HG03469 (cell line): ENCODE results near the gene ANKRD34A.
"Not testable (repeated sequence)": the region's sequence is repeated elsewhere in the genome, so short reads cannot be mapped to it uniquely, and the experiment has no call there.

Experiments
- ATAC-seq: cut with Tn5 transposase; IDR thresholded peaks from one replicate; pipeline ENCODE4 v1.9.1; 2021; ENCODE audit warnings: mild to moderate bottlenecking, moderate library complexity, moderate number of reproducible peaks; ENCODE audit not compliant: unreplicated experiment

Gene ANKRD34A

DNA sequence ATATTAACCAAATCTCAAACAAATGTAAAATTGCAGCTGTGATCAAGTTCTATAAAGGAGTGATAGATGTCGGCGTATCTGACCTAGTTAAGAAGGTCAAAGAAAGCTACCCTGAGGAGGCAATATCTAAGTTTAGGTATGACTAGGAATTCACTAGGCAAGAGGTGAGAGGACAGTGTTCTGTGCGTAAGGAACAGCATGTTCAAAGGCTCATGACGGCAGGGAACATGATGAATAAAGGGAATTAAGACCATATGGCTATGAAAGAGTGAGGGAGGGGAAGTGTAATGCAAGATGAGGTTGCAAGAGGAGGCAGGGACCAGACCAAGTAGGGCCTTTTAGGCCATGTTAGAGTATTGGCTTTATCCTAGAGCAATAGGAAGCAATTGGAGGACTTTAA lies 15.2 kb downstream of the ANKRD34A start:
- no peak for ATAC-seq

DNA sequence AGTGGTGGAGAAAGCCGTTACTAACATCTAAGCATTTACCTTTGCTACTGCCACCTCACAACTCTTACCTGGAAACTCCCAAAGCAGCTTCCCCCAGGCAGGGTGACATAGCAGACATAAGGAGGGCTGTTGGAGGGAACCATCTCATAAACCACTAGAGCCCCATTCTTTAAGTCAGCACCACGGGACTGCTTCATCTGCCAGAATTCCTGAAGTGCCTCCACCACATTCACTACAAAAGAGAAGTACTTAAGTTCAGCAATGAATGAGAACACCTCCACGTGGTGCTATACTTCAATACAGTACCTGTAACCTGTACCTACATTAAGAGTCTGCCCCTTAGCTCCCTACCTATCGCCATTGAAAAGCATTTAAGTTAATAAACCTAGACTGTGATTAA lies 16.8 kb downstream of the ANKRD34A start:
- no peak for ATAC-seq

DNA sequence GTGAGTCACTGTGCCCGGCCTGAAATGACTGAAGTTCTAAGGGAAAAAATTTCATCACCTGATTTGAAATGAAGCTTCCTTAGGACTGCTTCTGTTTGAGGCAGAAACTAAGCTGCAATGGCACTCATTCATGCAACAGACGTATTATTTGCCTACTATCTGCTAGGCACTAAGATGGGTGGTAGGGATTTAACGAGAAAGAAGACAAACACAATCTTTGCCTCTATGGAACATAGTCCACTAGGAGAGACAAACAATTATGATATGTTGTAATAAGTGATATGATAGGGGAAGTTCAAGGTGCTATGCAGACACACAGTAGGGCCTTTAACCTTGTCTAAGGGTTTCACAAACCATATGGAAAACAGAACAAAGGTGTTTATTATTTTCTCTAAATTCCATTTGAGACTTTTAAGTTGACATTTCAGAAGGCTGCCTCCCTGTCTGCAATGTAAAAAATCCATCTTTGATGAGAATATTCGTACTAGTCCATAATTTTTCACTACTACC lies 17.8 kb downstream of the ANKRD34A start:
- ATAC-seq = no peak

DNA sequence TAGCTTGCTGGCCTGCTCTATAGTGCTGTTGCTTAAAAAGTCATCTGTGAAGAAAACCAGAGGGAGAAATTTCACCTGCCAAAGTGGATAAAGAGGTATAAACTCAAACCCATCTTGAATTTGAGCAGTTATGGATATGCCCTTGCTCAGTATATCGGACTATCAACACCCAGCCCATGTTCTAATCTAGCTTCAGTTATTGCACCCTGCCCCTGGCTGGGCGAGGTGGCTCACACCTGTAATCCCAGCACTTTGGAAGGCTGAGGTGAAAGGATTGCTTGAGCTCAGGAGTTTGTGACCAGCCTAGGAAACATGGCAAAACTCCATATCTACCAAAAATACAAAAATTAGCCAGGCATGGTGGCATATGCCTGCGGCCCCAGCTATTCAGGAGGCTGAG lies 19.8 kb downstream of the ANKRD34A start:
- ATAC-seq = no peak

DNA sequence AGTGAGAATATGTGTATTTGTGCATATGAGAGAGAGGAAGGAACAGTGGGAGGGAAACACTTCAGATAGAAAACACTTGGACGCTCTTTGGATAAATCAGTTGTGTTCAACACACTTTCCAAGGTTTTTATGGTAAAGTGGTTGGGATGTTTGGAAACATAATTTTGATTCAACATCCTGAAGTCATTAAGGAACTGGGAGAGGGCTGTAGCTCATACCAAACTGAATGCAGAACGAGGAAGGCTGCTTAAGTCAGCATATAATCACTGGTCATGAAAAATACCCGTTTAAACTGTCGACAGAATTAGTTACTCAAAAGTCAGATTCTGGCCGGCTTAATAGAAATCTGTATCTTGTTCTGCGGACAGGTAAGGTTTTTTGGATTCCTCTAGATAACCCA lies 21.5 kb downstream of the ANKRD34A start:
- no peak for ATAC-seq

DNA sequence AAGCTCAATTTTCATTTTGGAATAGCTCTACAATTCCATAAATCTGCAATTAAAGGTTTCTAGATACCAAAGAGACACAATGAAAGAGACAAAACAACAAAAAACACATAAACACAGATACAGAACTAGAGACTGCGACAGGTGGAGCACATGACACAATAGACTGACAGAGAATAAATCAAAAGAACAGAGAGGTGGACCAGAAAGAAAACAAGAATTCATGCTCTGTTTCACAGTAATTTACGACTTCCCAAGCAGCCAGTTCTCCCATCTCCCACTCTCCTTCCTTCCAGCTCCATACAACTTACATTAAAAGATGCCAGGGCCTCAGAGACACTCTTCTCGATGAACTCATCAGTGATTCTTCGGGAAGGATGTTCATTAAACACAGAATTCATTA lies 22.0 kb downstream of the ANKRD34A start:
- no peak for ATAC-seq

DNA sequence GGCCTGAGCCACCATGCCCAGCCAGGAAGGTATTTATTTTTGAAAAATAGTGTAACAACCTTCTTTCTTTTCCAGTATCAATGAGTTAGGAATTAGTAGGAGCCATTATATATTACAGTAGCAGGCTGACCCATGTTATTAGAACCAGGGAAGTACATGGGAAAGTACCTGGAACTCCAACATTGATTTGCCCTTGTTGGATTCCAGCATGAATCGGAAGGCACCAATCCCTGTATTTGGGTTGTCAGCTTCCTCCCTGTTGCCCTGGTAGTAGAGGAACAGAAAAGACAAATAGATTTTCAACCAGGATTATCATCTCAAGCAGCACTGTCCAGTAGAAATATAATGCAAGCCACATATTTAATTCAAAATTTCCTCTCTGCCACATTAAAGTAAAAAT lies 26.9 kb downstream of the ANKRD34A start:
- ATAC-seq = no peak

DNA sequence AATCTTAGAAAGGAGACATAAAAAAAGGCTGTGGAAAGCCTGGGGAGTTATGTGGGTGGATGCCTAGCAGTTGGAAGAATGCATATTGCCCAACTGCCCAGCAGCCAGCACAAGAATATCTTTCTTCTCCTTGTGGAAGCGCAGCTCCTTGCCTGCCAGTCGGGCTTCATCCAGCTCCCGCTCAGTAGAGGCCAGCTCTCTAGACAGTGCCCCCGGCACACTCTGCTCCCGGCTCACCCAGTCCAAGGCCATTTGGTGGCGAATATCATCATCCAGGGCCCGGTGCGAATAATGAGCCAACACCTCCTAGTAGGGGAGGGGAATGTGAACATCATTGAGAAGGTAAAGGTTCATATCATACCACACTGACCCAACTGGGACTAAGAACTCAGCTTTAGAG lies 28.1 kb downstream of the ANKRD34A start:
- ATAC-seq = no peak

DNA sequence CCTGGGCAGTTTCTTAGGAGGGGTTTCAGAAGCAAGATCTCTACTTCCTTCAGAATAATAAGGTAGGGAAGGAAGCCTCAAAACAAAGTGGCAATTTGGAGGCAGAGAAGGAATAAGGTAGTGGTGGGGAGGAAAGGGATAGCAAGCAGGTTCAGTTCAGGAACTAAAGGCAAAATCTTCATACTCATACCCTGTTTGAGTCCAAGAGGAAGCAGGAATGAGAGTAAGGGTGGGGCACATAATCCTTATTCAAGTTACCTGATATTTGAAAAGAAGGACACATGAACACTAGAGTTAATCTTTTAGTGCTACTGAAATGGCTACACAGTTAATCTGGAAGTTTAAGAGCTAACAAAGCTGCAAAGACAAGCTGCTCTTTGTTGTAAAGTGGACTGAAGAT lies 28.7 kb downstream of the ANKRD34A start:
- ATAC-seq = no peak

DNA sequence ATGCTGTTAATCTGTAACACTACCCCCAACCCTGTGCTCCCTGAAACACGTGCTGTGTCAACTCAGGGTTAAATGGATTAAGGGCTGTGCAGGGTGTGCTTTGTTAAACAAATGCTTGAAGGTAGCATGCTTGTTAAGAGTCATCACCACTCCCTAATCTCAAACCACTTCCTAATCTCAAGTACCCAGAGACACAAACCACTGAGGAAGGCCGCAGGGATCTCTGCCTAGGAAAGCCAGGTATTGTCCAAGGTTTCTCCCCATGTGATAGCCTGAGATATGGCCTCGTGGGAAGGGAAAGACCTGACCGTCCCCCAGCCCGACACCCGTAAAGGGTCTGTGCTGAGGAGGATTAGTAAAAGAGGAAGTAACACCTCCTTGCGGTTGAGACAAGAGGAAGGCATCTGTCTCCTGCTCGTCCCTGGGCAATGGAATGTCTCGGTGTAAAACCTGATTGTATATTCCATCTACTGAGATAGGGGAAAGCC lies 31.8 kb downstream of the ANKRD34A start:
- ATAC-seq = not testable (repeated sequence)

DNA sequence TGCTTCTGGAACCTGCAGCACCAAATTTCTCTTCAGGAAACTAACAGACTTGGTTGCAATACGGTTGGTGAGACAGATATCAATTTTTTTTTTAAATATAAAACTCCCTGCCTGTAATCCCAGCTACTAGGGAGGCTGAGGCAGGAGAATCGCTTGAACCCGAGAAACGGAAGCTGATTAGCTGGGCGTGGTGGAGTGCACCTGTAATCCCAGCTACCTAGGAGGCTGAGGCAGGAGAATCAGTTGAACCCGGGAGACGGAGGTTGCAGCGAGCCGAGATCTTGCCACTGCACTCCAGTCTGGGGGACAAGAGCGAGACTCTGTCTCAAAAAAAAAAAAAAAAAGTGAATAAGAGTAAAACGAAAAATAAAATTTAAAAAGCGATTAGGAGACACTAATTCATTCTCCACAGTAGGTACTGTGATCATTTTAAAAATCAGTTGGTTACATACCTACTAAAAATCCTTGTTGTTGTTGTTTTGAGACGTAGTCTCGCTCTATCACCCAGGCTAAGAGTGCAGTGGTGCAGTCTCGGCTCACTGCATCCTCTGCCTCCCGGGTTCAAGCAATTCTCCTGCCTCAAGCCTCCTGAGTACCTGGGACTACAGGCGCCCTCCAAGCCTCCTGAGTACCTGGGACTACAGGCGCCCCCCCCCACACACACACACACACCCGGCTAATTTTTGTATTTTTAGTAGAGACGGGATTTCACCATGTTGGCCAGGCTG lies 36.3 kb downstream of the ANKRD34A start:
- no peak for ATAC-seq

DNA sequence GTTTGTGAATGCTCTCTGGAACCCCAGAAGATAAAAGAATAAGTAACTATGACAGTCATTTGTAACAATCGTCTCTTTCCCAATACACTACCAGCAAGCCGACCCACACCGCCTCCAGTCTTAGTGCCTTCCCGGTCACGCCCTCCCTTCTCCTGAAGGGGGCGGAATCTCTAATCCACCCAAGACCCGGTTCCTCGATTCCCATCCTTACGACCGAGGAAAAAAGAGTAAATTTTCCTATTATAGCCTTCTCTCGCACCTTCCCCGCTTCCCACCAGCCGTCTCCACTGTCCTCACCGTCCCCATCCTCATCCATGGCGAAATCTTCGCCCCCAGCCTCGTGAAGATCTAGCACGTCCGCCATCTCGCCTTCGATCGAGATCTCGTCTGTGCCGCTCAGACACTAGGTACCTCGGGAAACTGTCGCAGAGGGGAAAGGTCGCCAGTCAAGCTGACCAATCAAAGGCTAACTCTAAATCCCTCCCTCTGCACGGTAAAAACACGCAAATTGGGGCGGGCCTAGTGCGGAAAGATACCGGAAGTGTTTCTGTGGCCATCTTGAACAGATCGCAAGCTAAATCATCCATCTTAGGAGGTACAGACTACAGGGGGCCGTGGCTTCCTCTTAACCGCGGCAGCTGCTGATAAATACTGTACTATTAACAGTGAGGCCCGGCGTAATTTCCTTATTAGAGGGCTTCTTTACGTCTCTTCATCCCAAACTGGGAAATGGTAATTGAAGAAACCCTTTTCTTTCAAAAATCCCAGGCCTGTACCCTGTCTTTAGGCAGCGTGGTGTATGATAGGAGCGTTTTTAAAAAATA lies 37.1 kb downstream of the ANKRD34A start, which contains the start of gene RBM8A:
Gene RBM8A, minus strand, starts transcription at position 422 of the 824 bp plus-strand sequence. Its CDS starts 58 bp downstream, at position 364.
- peak; percentile 85 for ATAC-seq

DNA sequence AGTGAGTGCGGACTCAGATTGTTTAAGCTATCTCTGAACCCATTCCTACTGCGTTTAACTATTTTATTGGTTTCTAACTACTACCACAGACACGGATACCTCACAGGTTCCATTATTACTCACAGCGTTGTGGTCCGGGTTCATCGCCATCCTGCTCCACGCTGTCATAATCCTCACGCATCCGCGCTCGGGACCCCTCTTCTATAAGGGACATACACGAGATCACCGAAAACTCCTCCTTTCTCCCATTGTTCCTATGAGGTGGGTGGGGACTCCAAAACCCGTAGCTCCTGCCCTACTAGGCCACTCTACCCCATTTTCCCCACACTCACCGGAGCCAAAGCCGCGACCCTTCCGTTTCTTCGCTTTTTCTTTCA lies 37.7 kb downstream of the ANKRD34A start:
- no peak for ATAC-seq

DNA sequence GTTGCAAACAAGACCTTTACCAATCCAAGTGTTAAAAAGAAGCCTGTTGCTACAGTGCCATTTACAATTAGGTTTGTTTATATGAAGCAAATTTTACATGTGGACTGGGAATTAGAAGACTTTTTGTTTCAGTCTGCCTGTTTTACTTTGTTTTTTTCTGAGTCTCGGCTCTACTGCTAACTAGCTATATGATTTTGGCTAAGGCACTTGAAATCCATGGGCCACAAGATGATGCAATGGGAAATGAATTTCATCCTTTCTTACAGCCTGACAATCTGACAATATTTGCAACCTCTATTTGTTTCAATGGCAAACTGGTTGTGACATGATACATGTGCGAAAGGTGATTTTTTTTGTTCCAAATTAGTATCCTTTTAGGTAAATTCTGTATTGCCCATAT lies 42.1 kb downstream of the ANKRD34A start:
- ATAC-seq = no peak

DNA sequence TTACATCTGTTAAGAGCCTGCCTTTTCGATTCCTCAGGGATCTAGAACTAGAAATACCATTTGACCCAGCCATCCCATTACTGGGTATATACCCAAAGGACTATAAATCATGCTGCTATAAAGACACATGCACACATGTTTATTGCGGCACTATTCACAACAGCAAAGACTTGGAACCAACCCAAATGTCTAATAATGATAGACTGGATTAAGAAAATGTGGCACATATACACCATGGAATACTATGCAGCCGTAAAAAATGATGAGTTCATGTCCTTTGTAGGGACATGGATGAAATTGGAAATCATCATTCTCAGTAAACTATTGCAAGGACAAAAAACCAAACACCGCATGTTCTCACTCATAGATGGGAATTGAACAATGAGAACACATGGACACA lies 44.1 kb downstream of the ANKRD34A start:
- ATAC-seq = not testable (repeated sequence)

DNA sequence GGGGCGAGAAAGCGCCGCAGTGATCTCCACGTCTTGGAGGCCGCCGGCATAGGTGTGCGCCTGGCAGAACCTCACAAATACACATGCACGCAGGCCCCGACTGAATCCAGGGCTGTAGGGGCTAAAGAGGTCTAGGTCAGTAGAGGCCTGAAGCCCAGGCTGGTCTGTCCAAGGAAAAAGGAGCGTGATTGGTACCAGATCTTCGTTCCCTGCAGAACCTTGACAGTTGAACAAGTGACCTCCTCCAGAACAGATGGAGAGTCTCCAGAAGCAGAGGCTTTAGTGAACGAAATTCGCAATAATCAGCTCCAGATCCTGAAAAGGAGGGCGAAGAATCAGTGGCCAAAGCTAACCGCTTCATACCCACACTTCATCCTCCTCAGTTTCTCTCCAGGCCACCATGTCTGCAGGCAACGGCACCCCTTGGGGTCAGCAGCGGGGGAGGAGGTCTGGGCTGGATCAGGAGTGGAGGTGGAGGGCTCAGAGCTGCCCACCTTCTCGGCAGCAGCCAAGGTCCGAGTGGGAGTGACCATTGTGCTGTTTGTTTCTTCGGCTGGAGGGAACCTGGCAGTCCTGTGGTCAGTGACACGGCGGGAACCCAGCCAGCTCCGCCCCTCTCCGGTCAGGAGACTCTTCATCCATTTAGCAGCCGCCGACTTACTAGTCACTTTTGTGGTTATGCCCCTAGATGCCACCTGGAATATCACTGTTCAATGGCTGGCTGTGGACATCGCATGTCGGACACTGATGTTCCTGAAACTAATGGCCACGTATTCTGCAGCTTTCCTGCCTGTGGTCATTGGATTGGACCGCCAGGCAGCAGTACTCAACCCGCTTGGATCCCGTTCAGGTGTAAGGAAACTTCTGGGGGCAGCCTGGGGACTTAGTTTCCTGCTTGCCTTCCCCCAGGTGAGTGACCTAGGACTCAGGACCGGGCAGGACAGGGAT lies 45.1 kb downstream of the ANKRD34A start:
- no peak for ATAC-seq

DNA sequence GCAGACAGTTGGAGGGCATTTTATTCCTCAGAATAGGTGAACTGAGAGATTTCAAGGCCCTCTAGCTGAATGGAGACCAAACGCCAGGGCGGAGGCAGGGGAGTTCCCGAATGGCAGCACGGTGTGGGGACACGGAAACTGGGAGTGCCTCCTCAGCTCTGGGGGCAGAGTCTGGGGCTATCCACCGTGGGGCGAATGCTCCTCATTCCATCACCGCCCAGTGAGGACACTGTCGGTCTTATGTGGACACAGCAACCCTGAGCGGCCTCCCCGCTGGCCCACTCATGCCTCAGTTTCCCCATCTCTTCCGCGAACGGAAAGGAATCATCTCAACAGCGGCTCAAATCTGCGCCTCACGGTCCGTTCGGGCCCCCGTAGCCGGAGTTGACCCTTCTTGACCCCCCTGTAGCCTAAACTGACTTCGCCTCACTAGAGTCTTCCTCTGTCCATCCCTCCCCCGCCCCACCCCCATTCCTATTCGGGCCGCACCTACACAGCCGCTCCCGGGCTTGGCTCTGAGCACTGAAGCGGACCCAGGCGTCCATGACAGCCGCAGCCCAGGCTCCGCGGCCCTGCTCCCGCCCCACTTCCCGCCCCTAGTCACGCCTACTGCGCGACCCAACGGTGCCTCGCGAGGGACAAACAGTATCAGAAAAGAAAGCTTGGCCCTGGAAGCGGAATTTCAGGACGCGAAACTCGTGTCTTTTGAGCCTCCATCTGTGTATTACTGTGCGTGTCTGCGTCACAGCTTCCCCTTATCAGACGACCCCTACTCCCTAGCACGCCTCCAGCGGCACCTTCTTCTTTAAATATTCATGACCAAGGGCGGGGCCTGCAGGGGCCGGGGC lies 46.0 kb downstream of the ANKRD34A start, which contains the start of gene PEX11B:
Gene PEX11B, minus strand, starts transcription at position 574 of the 848 bp plus-strand sequence. Its CDS starts 29 bp downstream, at position 545.
- peak; percentile 66 for ATAC-seq

DNA sequence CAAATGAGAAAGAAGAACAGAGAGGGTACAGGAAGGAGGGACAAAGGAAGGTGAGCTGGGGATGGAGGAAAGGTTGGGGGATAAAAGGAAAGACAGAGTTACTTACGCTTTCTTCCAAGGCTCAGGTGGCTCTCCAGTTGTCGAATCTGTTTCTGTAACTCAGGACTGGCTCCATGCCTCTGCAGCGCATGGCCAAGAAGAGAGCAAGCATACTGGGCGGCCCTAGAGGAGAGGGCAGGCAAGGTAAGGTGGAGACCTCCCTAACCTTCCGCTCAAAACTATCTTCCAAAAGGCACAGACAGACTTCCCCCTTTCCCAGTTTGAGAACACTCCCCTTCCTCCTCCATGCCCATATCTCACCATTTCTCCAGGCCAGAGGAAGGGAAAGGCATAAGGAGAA lies 46.8 kb downstream of the ANKRD34A start:
- ATAC-seq = no peak

DNA sequence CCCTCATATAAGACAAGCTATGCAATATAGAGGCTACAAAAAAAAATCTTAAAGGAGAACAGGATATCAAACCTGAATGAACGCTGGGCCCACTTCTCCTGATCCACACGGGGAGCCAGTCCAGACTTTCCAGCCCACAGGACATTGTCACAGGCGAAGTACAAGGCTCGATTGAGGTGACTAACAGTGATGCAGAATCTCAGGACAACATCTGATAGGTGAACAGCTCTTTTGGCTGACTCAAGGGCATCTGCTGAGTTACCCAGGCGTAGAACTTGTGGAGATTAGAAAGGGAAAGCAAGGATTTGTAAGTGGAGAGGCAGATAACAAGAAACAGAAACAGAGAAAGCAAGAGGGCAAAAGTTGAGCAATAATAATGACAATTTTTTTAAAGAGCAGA lies 47.6 kb downstream of the ANKRD34A start:
- no peak for ATAC-seq
